HEK293 (cell line): ENCODE results near the gene NUCB2.

ENCODE experiments used
- CTCF ChIA-PET: fragments of 350-600 bp; formaldehyde crosslinking; extraction: SDS; loops from one replicate; lab custom pipeline; 2021; ENCODE audit warnings: antibody characterized with exemption; lab: Yijun Ruan, JAX
- POLR2A ChIA-PET: fragments of 300-600 bp; formaldehyde crosslinking; extraction: SDS; loops from one replicate; lab custom pipeline; 2020; ENCODE audit warnings: antibody characterized with exemption, inconsistent platforms; lab: Yijun Ruan, JAX
- H3K27ac ChIP-seq: fragments of 200-500 bp; sonication (Bioruptor generic); 2 replicates; pipeline ENCODE4 v1.5.1; 2014; ENCODE audit warnings: low read depth, low read length, control low read depth, inconsistent platforms; ENCODE audit errors: extremely low read depth
- H3K36me3 ChIP-seq, 2 experiments: fragments of 200-500 bp in 1 of 2; sonication (Bioruptor generic) in 1 of 2; 1 replicate in 1 of 2; 2 replicates in 1 of 2; pipeline ENCODE4 v1.5.1; 2014 to 2017; ENCODE audit warnings: inconsistent platforms in 2 of 2, low read length in 2 of 2; ENCODE audit not compliant: control insufficient read depth in 2 of 2, insufficient read depth in 1 of 2
- H3K4me1 ChIP-seq: fragments of 200-500 bp; sonication (Bioruptor generic); 2 replicates; pipeline ENCODE4 v1.5.1; 2014; ENCODE audit warnings: mild to moderate bottlenecking, low read length, inconsistent platforms; ENCODE audit not compliant: control insufficient read depth, insufficient read depth
- H3K4me3 ChIP-seq: 2 replicates; pipeline ENCODE4 v1.5.1; 2011; ENCODE audit warnings: low read depth, mild to moderate bottlenecking, control low read depth, low read length, moderate library complexity
- H3K9me3 ChIP-seq: fragments of 200-500 bp; sonication (Bioruptor generic); 2 replicates; pipeline ENCODE4 v1.5.1; 2014; ENCODE audit warnings: low read depth, low read length, inconsistent platforms; ENCODE audit not compliant: control insufficient read depth, insufficient read depth
- HIC1 ChIP-seq: fragments of 450-650 bp; formaldehyde crosslinking; IDR thresholded peaks from 2 replicates; pipeline ENCODE4 v1.5.1; 2016; ENCODE audit warnings: missing biosample characterization, missing genetic modification characterization
- HOXA7 ChIP-seq: sonication (generic); formaldehyde crosslinking; IDR thresholded peaks from 2 replicates; pipeline ENCODE4 v1.8.1; 2022; ENCODE audit warnings: missing genetic modification reagents, borderline replicate concordance
- HOXC10 ChIP-seq: sonication (generic); formaldehyde crosslinking; IDR thresholded peaks from 2 replicates; pipeline ENCODE4 v1.8.1; 2023; ENCODE audit warnings: mild to moderate bottlenecking, missing genetic modification reagents
- OVOL3 ChIP-seq: fragments of 450-650 bp; formaldehyde crosslinking; IDR thresholded peaks from 2 replicates; pipeline ENCODE4 v1.5.1; 2016; ENCODE audit warnings: missing biosample characterization, missing genetic modification characterization
- PRDM1 ChIP-seq: fragments of 450-650 bp; formaldehyde crosslinking; IDR thresholded peaks from 2 replicates; pipeline ENCODE4; 2016; ENCODE audit warnings: missing biosample characterization, missing genetic modification characterization
- ZBTB26 ChIP-seq: fragments of 450-650 bp; formaldehyde crosslinking; optimal IDR thresholded peaks from 2 replicates; pipeline ENCODE3; 2016; ENCODE audit warnings: missing biosample characterization, mild to moderate bottlenecking, missing genetic modification characterization
- ZBTB48 ChIP-seq: fragments of 450-650 bp; formaldehyde crosslinking; IDR thresholded peaks from 2 replicates; pipeline ENCODE4 v1.5.1; 2016; ENCODE audit warnings: missing biosample characterization, missing genetic modification characterization
- ZFP3 ChIP-seq: fragments of 450-650 bp; formaldehyde crosslinking; IDR thresholded peaks from 2 replicates; pipeline ENCODE4 v1.5.1; 2016; ENCODE audit warnings: low read depth, missing biosample characterization, missing genetic modification characterization
- ZIC2 ChIP-seq: fragments of 450-650 bp; formaldehyde crosslinking; IDR thresholded peaks from 2 replicates; pipeline ENCODE4 v1.5.1; 2016; ENCODE audit warnings: missing biosample characterization, missing genetic modification characterization
- ZNF121 ChIP-seq: fragments of 450-650 bp; formaldehyde crosslinking; IDR thresholded peaks from 2 replicates; pipeline ENCODE4 v1.5.1; 2016; ENCODE audit warnings: missing biosample characterization, missing genetic modification characterization
- ZNF140 ChIP-seq: fragments of 450-650 bp; formaldehyde crosslinking; IDR thresholded peaks from 2 replicates; pipeline ENCODE4 v1.5.1; 2016; ENCODE audit warnings: missing biosample characterization, missing genetic modification characterization
- ZNF202 ChIP-seq: fragments of 450-650 bp; formaldehyde crosslinking; IDR thresholded peaks from 2 replicates; pipeline ENCODE4 v1.5.1; 2016; ENCODE audit warnings: missing biosample characterization, missing genetic modification characterization, borderline replicate concordance
- ZNF248 ChIP-seq: fragments of 450-650 bp; formaldehyde crosslinking; IDR thresholded peaks from 2 replicates; pipeline ENCODE4 v1.5.1; 2017; ENCODE audit warnings: missing biosample characterization, missing genetic modification characterization
- ZNF302 ChIP-seq: fragments of 450-650 bp; formaldehyde crosslinking; IDR thresholded peaks from 2 replicates; pipeline ENCODE4 v1.5.1; 2016; ENCODE audit warnings: missing biosample characterization, missing genetic modification characterization, low read depth
- ZNF335 ChIP-seq: fragments of 450-650 bp; formaldehyde crosslinking; conservative IDR thresholded peaks from 2 replicates; pipeline ENCODE4 v1.5.1; 2016; ENCODE audit warnings: missing biosample characterization, missing genetic modification characterization
- ZNF37A ChIP-seq: fragments of 450-650 bp; IDR thresholded peaks from 2 replicates; pipeline ENCODE4 v1.5.1; 2018; ENCODE audit warnings: missing biosample characterization, missing genetic modification characterization
- ZNF433 ChIP-seq: fragments of 450-650 bp; formaldehyde crosslinking; IDR thresholded peaks from 2 replicates; pipeline ENCODE4 v1.5.1; 2016; ENCODE audit warnings: missing biosample characterization, missing genetic modification characterization, low read depth
- ZNF544 ChIP-seq: fragments of 450-650 bp; formaldehyde crosslinking; IDR thresholded peaks from 2 replicates; pipeline ENCODE4 v1.5.0; 2017; ENCODE audit warnings: missing biosample characterization, missing genetic modification characterization
- ZNF555 ChIP-seq: fragments of 450-650 bp; formaldehyde crosslinking; conservative IDR thresholded peaks from 2 replicates; pipeline ENCODE4 v1.5.1; 2017; ENCODE audit warnings: missing biosample characterization, mild to moderate bottlenecking, missing genetic modification characterization, inconsistent platforms
- ZNF561 ChIP-seq: fragments of 450-650 bp; IDR thresholded peaks from 2 replicates; pipeline ENCODE4 v1.5.1; 2018; ENCODE audit warnings: missing biosample characterization, missing genetic modification characterization, borderline replicate concordance
- ZNF571 ChIP-seq: fragments of 450-650 bp; formaldehyde crosslinking; IDR thresholded peaks from 2 replicates; pipeline ENCODE4 v1.5.0; 2017; ENCODE audit warnings: missing biosample characterization, missing genetic modification characterization
- ZNF623 ChIP-seq: fragments of 450-650 bp; formaldehyde crosslinking; IDR thresholded peaks from 2 replicates; pipeline ENCODE4 v1.5.1; 2016; ENCODE audit warnings: missing biosample characterization, missing genetic modification characterization
- ZNF777 ChIP-seq: fragments of 450-650 bp; formaldehyde crosslinking; IDR thresholded peaks from 2 replicates; pipeline ENCODE4 v1.5.1; 2017; ENCODE audit warnings: missing biosample characterization, missing genetic modification characterization, borderline replicate concordance
- ZNF843 ChIP-seq: fragments of 450-650 bp; formaldehyde crosslinking; IDR thresholded peaks from 2 replicates; pipeline ENCODE4 v1.5.1; 2016; ENCODE audit warnings: missing biosample characterization, missing genetic modification characterization
- ZSCAN30 ChIP-seq: fragments of 450-650 bp; IDR thresholded peaks from 2 replicates; pipeline ENCODE4 v1.5.1; 2018; ENCODE audit warnings: missing biosample characterization, mild to moderate bottlenecking, missing genetic modification characterization, moderate library complexity
- TF ChIP-seq, protein P1 (sequence below): fragments of 450-650 bp; formaldehyde crosslinking; IDR thresholded peaks from 2 replicates; pipeline ENCODE4 v1.5.1; 2016; ENCODE audit warnings: missing biosample characterization, missing genetic modification characterization
- TF ChIP-seq, protein P2 (sequence below): fragments of 450-650 bp; formaldehyde crosslinking; IDR thresholded peaks from 2 replicates; pipeline ENCODE4 v1.5.1; 2016; ENCODE audit warnings: missing biosample characterization, missing genetic modification characterization

Gene NUCB2

GRCh38 chr11:17280494-17281127 is 4.1 kb downstream of the NUCB2 start:
- POLR2A ChIA-PET = interaction anchor here (0.5 kb wide), 1 partner anchor 20 kb away, joined by 4 read pairs; no protein-coding TSS in a partner anchor
- TF ChIP-seq, protein P1, sequence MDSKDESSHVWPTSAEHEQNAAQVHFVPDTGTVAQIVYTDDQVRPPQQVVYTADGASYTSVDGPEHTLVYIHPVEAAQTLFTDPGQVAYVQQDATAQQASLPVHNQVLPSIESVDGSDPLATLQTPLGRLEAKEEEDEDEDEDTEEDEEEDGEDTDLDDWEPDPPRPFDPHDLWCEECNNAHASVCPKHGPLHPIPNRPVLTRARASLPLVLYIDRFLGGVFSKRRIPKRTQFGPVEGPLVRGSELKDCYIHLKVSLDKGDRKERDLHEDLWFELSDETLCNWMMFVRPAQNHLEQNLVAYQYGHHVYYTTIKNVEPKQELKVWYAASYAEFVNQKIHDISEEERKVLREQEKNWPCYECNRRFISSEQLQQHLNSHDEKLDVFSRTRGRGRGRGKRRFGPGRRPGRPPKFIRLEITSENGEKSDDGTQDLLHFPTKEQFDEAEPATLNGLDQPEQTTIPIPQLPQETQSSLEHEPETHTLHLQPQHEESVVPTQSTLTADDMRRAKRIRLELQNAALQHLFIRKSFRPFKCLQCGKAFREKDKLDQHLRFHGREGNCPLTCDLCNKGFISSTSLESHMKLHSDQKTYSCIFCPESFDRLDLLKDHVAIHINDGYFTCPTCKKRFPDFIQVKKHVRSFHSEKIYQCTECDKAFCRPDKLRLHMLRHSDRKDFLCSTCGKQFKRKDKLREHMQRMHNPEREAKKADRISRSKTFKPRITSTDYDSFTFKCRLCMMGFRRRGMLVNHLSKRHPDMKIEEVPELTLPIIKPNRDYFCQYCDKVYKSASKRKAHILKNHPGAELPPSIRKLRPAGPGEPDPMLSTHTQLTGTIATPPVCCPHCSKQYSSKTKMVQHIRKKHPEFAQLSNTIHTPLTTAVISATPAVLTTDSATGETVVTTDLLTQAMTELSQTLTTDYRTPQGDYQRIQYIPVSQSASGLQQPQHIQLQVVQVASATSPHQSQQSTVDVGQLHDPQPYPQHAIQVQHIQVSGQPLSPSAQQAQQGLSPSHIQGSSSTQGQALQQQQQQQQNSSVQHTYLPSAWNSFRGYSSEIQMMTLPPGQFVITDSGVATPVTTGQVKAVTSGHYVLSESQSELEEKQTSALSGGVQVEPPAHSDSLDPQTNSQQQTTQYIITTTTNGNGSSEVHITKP (tag by site-specific recombination) = no peak
- TF ChIP-seq, protein P2, sequence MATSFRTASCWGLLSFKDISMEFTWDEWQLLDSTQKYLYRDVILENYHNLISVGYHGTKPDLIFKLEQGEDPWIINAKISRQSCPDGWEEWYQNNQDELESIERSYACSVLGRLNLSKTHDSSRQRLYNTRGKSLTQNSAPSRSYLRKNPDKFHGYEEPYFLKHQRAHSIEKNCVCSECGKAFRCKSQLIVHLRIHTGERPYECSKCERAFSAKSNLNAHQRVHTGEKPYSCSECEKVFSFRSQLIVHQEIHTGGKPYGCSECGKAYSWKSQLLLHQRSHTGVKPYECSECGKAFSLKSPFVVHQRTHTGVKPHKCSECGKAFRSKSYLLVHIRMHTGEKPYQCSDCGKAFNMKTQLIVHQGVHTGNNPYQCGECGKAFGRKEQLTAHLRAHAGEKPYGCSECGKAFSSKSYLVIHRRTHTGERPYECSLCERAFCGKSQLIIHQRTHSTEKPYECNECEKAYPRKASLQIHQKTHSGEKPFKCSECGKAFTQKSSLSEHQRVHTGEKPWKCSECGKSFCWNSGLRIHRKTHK = no peak
- no peak for TF ChIP-seq ZNF555
- no peak for TF ChIP-seq ZNF777 (tag by site-specific recombination)
- TF ChIP-seq ZNF140 (tag by site-specific recombination) = no peak
- TF ChIP-seq ZNF248 = no peak
- TF ChIP-seq ZNF335 (tag by site-specific recombination) = no peak
- TF ChIP-seq ZNF121 = no peak
- no peak for TF ChIP-seq PRDM1 (tag by site-specific recombination)
- TF ChIP-seq HIC1 (tag by site-specific recombination) = no peak
- TF ChIP-seq ZBTB48 (tag by site-specific recombination) = no peak
- no peak for TF ChIP-seq ZNF623
- no peak for TF ChIP-seq HOXC10
- TF ChIP-seq, all 188 proteins: peak for 0
- no peak overlapping the region for H3K27ac ChIP-seq
- no peaks in the 10 kb centered on the region for H3K4me1 ChIP-seq
- peaks cover 1 to 3% of the 10 kb centered on the region in 2 experiments for H3K36me3 ChIP-seq
- no peaks in the 10 kb centered on the region for H3K9me3 ChIP-seq
- CTCF ChIA-PET = no interaction called here
- H3K4me3 ChIP-seq = no peak overlapping the region

DNA sequence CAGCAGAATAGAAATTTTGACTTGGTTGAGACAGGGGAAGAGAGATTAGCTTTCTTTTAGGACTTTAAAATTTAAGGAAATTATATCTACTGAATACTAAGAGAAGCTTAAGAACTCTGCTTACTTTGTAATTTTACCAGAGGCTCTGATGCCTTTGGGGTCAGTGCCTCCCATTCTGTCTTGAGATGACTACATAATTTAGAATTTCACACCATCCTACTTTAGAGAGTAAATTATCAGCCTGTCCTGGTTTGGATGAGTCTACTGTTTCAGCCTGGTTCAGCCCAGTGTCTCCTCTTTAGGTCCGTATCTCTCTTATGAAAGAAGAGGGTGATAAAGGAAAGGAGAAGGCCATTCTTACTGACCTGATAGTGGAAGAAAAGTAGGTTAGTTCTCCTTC is 9.8 kb downstream of the NUCB2 start:
- no peaks in the 10 kb centered on the region for H3K9me3 ChIP-seq
- CTCF ChIA-PET = no interaction called here
- H3K4me1 ChIP-seq = no peaks in the 10 kb centered on the region
- H3K27ac ChIP-seq = no peak overlapping the region
- peaks cover 10 to 29% of the 10 kb centered on the region in 2 experiments for H3K36me3 ChIP-seq
- H3K4me3 ChIP-seq = no peak overlapping the region
- POLR2A ChIA-PET = no interaction called here
- TF ChIP-seq ZNF561 (no peak), ZNF544 (tag by site-specific recombination) (no peak), HOXA7 (no peak), ZNF571 (tag by site-specific recombination) (no peak), ZFP3 (tag by site-specific recombination) (no peak), ZIC2 (tag by site-specific recombination) (no peak), ZNF843 (tag by site-specific recombination) (no peak), ZNF202 (tag by site-specific recombination) (no peak), ZBTB26 (no peak), ZSCAN30 (tag by site-specific recombination) (no peak), ZNF433 (tag by site-specific recombination) (no peak), ZNF302 (tag by site-specific recombination) (no peak), OVOL3 (tag by site-specific recombination) (no peak), ZNF335 (tag by site-specific recombination) (no peak), ZNF37A (tag by site-specific recombination) (no peak)
